ENCODE measurements around the gene PPFIBP1.
"Not testable (repeated sequence)": the region's sequence is repeated elsewhere in the genome, so short reads cannot be mapped to it uniquely, and the experiment has no call there.

The PPFIBP1 gene

GRCh38 chr12:27537855-27538675, 14.1 kb downstream of the PPFIBP1 start:
- H3K4me3 ChIP-seq (ENCODE audit: low read depth, low read length), result no peak overlapping the region
- no peak for DNase-seq (ENCODE audit: low read depth)

DNA sequence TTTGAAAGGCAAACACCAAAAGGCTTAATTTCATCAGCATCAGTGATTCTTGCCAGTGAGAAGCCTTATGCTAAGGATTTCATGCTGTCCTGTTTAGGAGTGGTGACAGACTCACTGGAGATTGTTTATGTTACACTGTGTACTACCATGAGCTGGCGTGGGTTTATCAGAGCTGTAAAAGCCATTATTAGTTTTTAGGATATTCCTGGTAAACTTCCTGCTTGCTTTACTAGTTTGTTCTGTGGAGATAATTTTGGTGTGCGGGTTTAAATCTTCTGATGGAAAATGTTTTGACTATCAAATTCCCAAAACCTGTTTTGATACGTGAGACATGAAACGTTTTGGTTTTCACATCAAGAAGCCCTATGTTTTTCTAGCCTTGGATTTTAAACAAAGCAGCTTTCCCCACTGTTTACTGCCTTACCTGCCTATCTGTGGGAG, 15.2 kb downstream of the PPFIBP1 start:
- DNase-seq (ENCODE audit: low read depth), result peak; percentile 68
- no peak overlapping the region for H3K4me3 ChIP-seq (ENCODE audit: low read depth, low read length)

GRCh38 chr12:27541031-27541719, 17.2 kb downstream of the PPFIBP1 start:
- DNase-seq (ENCODE audit: low read depth), result no peak
- H3K4me3 ChIP-seq (ENCODE audit: low read depth, low read length), result no peak overlapping the region

DNA sequence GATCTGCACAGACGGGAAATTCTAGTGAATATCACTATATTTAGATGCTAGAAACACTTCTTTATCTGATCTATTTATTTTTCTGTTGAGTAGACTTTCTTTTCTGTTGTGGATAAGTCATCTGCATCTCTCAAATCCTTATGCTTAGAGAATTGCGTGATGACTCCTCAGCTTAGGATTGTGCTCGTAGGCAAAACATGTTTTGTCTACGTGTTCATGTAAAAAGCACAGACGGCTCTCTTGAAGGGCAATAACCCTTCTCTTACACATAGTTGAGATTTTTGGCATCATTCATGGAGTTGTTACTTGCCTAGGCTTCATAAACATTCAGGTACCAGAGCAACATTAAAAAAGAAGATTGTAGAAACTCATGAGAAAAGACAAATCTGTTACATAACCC, 18.6 kb downstream of the PPFIBP1 start:
- H3K4me3 ChIP-seq (ENCODE audit: low read depth, low read length), result no peak overlapping the region
- DNase-seq (ENCODE audit: low read depth), result peak; percentile 92

DNA sequence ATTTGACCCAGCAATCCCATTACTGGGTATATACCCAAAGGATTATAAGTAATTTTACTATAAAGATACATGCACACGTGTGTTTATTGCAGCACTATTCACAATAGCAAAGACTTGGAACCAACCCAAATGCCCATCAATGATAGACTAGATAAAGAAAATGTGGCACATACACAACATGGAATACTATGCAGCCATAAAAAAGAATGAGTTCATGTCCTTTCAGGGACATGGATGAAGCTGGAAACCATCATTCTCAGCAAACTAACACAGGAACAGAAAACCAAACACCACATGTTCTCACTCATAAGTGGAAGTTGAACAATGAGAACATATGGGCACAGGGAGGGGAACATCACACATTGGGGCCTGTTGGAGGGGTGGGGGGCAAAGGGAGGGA, 20.9 kb downstream of the PPFIBP1 start:
- not testable (repeated sequence) for H3K4me3 ChIP-seq (ENCODE audit: low read depth, low read length); DNase-seq (ENCODE audit: low read depth)

GRCh38 chr12:27545665-27546064, 21.7 kb downstream of the PPFIBP1 start:
- no peak overlapping the region for H3K4me3 ChIP-seq (ENCODE audit: low read depth, low read length)
- no peak for DNase-seq (ENCODE audit: low read depth)

DNA sequence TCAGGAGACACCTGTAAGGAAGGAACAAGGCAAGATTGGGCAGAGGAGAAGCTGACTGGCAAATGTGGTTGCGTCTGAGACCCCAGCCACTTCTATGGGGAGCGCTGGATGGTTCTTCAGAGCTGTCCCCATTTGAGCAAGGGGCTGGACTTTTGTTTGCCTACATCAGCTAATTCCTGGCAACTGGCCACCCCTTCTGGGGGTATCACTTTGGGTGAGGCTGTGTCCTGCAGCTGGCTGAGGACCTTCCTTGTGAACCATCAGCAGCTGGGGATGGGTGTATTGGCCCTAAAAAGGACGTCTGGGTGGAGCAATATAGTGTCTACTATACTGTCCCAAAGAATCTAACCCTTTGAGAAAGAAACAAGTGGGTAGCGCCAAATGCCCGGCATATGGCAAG, 23.6 kb downstream of the PPFIBP1 start:
- H3K4me3 ChIP-seq (ENCODE audit: low read depth, low read length), result no peak overlapping the region
- DNase-seq (ENCODE audit: low read depth), result no peak

DNA sequence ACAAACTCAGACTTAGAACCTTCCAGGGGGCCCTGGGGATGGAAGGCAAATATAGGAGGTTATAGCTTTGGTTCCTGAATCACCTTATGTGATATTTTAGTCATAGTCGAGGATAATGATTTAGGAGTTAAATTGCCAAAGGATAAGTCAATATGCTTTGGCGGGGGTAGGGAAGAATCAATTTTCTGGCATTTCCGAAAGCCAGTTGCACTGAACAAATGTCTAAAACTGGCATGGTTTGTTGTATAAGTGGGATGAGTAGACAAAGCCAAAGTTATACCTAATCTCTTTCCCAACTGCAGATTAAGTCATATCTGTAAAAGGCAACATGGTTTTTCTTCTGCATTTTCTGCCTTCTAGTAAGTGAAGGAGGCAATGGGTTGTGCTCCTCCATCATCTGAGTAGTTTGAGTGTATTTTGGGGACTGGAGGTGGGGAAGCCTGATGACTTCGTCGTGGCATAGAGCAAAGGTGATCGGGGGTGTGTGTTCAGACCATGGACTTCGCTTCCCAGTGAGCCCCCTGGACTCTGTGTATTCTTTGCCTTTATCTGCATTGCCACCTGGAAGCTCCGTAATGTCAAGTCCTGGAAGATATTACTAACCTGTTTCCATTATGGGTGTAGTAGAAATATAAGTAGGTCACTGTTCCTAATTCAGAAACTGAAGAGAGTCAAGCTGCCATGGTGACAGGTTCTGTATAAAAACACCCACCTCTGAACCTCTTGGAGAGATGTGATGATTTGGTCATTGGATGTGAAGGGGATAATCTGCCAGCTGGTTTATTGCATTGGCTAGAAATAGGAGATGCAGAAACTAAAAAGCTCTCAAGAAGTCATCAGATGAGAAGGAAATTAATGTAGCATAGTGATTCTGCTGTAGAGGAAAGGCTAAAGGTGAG, 24.5 kb downstream of the PPFIBP1 start:
- no peak for DNase-seq (ENCODE audit: low read depth)
- H3K4me3 ChIP-seq (ENCODE audit: low read depth, low read length), result no peak overlapping the region

DNA sequence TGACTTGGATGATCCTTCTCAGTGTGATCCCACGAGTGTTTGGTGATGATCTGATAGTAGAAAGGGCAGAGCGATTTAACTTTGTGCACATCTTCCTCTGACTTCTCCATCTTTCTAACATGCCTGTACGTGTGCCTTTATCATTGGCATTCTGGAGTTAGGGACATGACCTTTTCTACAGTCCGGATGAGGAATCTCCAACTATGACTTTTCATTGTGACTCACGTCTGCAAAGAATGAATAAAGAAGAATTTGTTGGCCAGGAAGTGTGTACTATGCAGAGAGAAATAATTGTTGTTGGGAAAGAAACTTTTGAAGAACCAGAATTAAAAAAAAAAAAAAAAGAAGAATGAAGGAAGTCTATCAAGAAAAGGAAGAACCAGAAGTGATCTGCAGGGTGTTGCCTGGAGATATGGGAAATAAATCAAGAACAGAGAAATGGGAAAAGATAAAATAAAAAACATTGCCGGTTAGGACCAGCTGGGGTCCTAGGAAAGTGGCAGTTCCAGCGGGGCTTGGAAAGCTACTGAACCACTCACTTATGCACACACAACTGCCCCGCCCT, 25.3 kb downstream of the PPFIBP1 start:
- peak; percentile 57 for DNase-seq (ENCODE audit: low read depth)
- H3K4me3 ChIP-seq (ENCODE audit: low read depth, low read length), result no peak overlapping the region

GRCh38 chr12:27549801-27550652, 26.0 kb downstream of the PPFIBP1 start:
- peak overlapping the region; percentile 6 for H3K4me3 ChIP-seq (ENCODE audit: low read depth, low read length)
- peak; percentile 98 for DNase-seq (ENCODE audit: low read depth)

- DNase-seq (ENCODE audit: low read depth), result no peak
- no peak overlapping the region for H3K4me3 ChIP-seq (ENCODE audit: low read depth, low read length)
Measured at GRCh38 chr12:27550653-27550975, 26.6 kb downstream of the PPFIBP1 start.

- DNase-seq (ENCODE audit: low read depth), result no peak
- H3K4me3 ChIP-seq (ENCODE audit: low read depth, low read length), result no peak overlapping the region
Measured at GRCh38 chr12:27551172-27551840, 27.3 kb downstream of the PPFIBP1 start.

GRCh38 chr12:27552235-27552634, 28.2 kb downstream of the PPFIBP1 start:
- DNase-seq (ENCODE audit: low read depth), result no peak
- no peak overlapping the region for H3K4me3 ChIP-seq (ENCODE audit: low read depth, low read length)

DNA sequence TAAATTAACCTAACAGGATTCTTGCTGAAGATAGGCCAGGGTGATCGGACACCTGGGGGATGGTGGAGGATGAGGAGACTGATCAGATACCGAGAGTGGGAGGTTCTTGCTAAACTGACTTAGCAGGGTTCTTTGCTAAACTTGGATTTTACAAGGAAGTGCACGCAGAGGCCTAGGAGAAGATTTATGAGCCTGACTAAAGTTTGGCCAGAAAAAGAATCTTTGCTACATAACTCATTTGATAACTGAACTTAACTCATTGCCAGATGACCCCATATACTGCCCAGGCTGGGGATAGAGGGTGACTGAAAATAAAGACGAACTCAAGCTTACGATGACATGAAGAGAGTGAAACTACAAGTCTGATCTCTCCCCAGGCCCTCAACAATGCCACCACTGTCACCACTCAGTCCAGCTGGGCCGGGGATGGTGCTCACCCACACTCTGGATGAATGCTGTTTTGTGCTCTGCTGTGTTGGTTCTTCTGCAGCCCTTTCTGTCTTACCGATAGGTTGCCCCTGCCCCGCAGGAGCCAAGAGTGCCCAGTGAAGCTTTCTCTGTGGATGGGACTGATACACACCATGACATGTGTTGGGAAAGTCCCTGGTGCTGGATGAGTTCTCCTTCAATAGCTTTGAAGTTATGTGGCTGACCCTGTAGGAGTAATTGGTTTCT, 29.0 kb downstream of the PPFIBP1 start:
- DNase-seq (ENCODE audit: low read depth), result no peak
- H3K4me3 ChIP-seq (ENCODE audit: low read depth, low read length), result no peak overlapping the region

- peak overlapping the region; percentile 12 for H3K4me3 ChIP-seq (ENCODE audit: low read depth, low read length)
- no peak for DNase-seq (ENCODE audit: low read depth)
Measured at GRCh38 chr12:27553941-27554340, 29.9 kb downstream of the PPFIBP1 start.

GRCh38 chr12:27554421-27555186, 30.6 kb downstream of the PPFIBP1 start:
- peak; percentile 83 for DNase-seq (ENCODE audit: low read depth)
- peak overlapping the region; percentile 20 for H3K4me3 ChIP-seq (ENCODE audit: low read depth, low read length)

DNA sequence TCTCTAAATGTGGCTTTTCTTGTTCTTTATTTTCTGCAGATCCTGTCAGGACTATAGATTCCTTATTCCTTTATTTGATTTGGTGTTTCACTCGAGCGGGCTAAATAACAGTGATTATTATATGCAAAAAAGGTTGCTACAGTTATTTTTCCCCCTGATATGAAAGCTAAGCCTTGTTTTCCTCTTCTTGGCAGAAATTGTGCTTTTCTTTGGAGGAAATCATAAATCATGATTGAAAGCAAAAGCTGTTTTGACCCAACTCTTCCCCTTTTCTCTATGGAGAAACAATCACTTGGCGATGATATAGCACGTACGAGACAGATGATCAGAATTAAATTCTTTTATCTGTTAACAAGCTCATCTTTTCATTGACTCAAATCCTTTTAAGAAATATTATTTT, 31.4 kb downstream of the PPFIBP1 start:
- H3K4me3 ChIP-seq (ENCODE audit: low read depth, low read length), result peak overlapping the region; percentile 16
- no peak for DNase-seq (ENCODE audit: low read depth)
